DOHH2 (cell line): ENCODE results near the gene TMC4.

Source experiments
- EZH2phosphoT487 ChIP-seq: fragments of 200-600 bp; sonication (generic); IDR thresholded peaks from 2 replicates; pipeline ENCODE4 v1.6.1; 2017; ENCODE audit warnings: borderline replicate concordance, mild to moderate bottlenecking, antibody characterized with exemption, low read length, moderate library complexity, mixed read lengths
- TF ChIP-seq, protein P1 (sequence below): fragments of 200-600 bp; sonication (generic); IDR thresholded peaks from one replicate; pipeline ENCODE4 v1.5.1; 2014; ENCODE audit warnings: antibody characterized with exemption, mild to moderate bottlenecking, low read depth, low read length; ENCODE audit not compliant: poor library complexity, severe bottlenecking

DNA sequence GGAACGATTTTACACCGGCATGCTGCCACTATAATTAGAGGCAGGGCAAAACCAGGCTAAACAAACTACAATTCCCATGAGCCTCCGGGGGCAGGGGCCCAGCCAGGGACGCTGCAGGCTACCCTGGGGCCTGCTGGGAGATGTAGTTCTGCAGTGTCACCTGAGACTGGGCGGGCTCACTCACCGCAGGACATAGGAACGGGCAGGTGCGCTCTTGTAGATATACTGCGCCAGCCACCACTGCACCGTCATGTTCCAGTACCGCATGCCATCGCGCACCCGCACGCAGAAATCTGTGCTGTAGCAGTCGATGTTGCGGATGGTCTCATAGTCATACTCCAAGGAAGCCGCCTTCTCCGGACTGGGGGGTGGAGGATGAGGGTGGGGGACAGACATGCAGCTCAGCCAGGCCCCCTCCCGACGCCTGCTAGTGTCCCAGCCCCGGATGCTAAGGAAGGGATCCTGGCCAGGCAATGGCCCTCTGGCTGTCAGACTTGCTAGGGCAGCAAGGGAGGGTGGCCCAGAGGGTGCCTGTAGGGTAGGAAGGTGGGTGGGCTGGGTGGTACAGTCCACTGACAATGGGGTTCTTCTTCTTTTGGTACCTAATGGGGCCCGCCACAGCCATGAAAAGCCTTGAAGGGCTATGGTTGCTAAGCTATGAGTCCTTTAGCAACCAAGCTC, 5.8 kb upstream of the TMC4 start:
- TF ChIP-seq, protein P1, sequence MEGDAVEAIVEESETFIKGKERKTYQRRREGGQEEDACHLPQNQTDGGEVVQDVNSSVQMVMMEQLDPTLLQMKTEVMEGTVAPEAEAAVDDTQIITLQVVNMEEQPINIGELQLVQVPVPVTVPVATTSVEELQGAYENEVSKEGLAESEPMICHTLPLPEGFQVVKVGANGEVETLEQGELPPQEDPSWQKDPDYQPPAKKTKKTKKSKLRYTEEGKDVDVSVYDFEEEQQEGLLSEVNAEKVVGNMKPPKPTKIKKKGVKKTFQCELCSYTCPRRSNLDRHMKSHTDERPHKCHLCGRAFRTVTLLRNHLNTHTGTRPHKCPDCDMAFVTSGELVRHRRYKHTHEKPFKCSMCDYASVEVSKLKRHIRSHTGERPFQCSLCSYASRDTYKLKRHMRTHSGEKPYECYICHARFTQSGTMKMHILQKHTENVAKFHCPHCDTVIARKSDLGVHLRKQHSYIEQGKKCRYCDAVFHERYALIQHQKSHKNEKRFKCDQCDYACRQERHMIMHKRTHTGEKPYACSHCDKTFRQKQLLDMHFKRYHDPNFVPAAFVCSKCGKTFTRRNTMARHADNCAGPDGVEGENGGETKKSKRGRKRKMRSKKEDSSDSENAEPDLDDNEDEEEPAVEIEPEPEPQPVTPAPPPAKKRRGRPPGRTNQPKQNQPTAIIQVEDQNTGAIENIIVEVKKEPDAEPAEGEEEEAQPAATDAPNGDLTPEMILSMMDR = no peak
- TF ChIP-seq EZH2phosphoT487 = no peak
